ENCODE measurements around the gene EED.

EED gene

GRCh38 chr11:86244522-86245368 lies at the start of gene EED:
Gene EED, plus strand, starts transcription at chr11:86244753. Its CDS starts 477 bp downstream, at chr11:86245230.
- peak; percentile 87 for DNase-seq (ENCODE audit: low read depth)

- no peak for DNase-seq (ENCODE audit: low read depth)
Measured at GRCh38 chr11:86194998-86195397, 49.6 kb upstream of the EED start.

- no peak for DNase-seq (ENCODE audit: low read depth)
Measured at GRCh38 chr11:86196085-86196696, 48.4 kb upstream of the EED start.

- no peak for DNase-seq (ENCODE audit: low read depth)
Measured at GRCh38 chr11:86196913-86197312, 47.6 kb upstream of the EED start.

- DNase-seq (ENCODE audit: low read depth), result no peak
Measured at GRCh38 chr11:86197448-86197847, 47.1 kb upstream of the EED start.

- DNase-seq (ENCODE audit: low read depth), result no peak
Measured at GRCh38 chr11:86198139-86198538, 46.4 kb upstream of the EED start.

- DNase-seq (ENCODE audit: low read depth), result no peak
Measured at GRCh38 chr11:86199354-86199753, 45.2 kb upstream of the EED start.

- DNase-seq (ENCODE audit: low read depth), result no peak
Measured at GRCh38 chr11:86201371-86201884, 43.1 kb upstream of the EED start.

GRCh38 chr11:86202013-86202336 lies 42.6 kb upstream of the EED start:
- no peak for DNase-seq (ENCODE audit: low read depth)

- DNase-seq (ENCODE audit: low read depth), result no peak
Measured at GRCh38 chr11:86204356-86204755, 40.2 kb upstream of the EED start.

- no peak for DNase-seq (ENCODE audit: low read depth)
Measured at GRCh38 chr11:86205421-86206336, 38.9 kb upstream of the EED start.

GRCh38 chr11:86206337-86206695 lies 38.2 kb upstream of the EED start:
- DNase-seq (ENCODE audit: low read depth), result no peak

GRCh38 chr11:86207413-86207812 lies 37.1 kb upstream of the EED start:
- no peak for DNase-seq (ENCODE audit: low read depth)

GRCh38 chr11:86208572-86208971 lies 36.0 kb upstream of the EED start:
- DNase-seq (ENCODE audit: low read depth), result no peak

GRCh38 chr11:86209806-86210657 lies 34.5 kb upstream of the EED start:
- no peak for DNase-seq (ENCODE audit: low read depth)

GRCh38 chr11:86210898-86211297 lies 33.7 kb upstream of the EED start:
- no peak for DNase-seq (ENCODE audit: low read depth)

- DNase-seq (ENCODE audit: low read depth), result no peak
Measured at GRCh38 chr11:86211619-86212018, 32.9 kb upstream of the EED start.

- no peak for DNase-seq (ENCODE audit: low read depth)
Measured at GRCh38 chr11:86212019-86212611, 32.4 kb upstream of the EED start.

- no peak for DNase-seq (ENCODE audit: low read depth)
Measured at GRCh38 chr11:86214710-86215109, 29.8 kb upstream of the EED start.

- peak; percentile 74 for DNase-seq (ENCODE audit: low read depth)
Measured at GRCh38 chr11:86218125-86219084, 26.1 kb upstream of the EED start.
